Epithelial cell of prostate (primary cell): ENCODE data around the gene BMERB1.

Experiments
- DNase-seq: peaks from one replicate; pipeline ENCODE4 v3.0.0-alpha.2; 2011; ENCODE audit warnings: low read depth, low spot score
- H3K27ac ChIP-seq: fragments of 450-650 bp; 2 replicates; pipeline ENCODE4 v1.5.1; 2017; ENCODE audit warnings: mild to moderate bottlenecking

The BMERB1 gene

DNA sequence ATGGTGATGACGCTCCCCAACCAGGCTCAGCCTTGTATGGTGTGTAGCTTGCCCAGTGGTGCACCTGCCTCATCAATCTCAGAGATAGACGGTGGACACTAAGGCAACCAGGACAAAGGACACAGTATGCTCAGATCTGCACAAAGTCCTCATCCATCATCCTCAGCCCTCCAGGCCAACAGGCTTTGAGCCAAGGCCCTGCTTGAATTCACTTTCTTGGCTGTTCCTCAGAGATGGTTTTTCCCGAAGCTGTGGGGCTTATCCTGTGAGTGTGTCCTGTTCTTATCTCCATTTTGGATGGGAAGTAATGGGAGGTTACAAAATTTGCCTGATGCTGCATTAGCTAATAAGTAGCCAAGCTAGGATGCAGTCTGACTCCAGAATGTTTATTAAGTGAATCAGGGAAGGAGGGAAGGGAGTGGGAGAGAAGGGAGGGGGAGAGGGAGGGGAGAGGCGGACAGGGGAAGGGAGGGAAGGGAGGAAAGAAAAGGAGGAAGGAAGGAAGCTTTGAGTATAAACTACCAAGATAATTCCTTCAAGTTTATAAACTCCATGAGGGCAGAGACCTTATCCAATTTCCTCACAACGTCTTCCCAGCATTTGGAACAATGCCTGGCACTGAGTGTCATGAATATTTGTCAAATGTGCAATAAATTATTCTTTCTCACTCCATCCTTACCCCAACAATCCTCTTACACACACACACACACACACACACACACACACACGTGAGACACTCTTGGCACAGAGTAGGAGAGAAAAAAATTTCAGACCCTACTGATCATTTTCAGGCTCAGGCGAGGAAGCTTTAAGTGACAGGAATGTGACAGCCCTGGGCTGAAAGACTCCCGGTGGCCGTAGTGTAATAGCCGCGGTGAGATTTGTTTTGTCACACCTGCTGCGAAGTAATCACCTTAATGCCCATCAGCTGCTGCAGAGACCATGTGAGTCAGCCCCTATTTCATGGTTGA is 84.3 kb downstream of the BMERB1 start:
- H3K27ac ChIP-seq = no peak overlapping the region
- no peak for DNase-seq

- DNase-seq = no peak
- H3K27ac ChIP-seq = no peak overlapping the region
These were observed 85.4 kb downstream of the BMERB1 start for GRCh38 chr16:15519790-15520189.

DNA sequence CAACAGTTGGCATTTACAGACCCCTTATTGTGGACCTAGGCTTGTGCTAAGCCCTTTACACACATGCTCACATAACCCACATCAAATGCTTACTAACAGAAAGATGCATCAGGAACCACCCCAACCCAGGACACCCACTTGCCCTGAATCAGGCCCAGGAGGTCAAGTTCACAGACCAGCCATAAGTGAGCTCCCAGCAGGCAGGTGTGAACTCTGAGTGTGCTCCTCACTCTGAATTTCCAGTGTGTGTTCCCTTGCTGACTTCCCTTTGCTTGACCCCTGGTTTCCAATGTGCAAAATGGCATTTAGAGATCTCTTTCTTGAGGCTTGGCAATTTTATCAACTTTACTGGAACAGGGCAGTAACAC is 87.0 kb downstream of the BMERB1 start:
- no peak for DNase-seq
- no peak overlapping the region for H3K27ac ChIP-seq

- DNase-seq = no peak
- no peak overlapping the region for H3K27ac ChIP-seq
These were observed 87.5 kb downstream of the BMERB1 start for GRCh38 chr16:15521758-15522509.

- DNase-seq = no peak
- no peak overlapping the region for H3K27ac ChIP-seq
These were observed 88.7 kb downstream of the BMERB1 start for GRCh38 chr16:15523092-15523541.

- DNase-seq = no peak
- H3K27ac ChIP-seq = no peak overlapping the region
These were observed 89.6 kb downstream of the BMERB1 start for GRCh38 chr16:15523939-15524338.

DNA sequence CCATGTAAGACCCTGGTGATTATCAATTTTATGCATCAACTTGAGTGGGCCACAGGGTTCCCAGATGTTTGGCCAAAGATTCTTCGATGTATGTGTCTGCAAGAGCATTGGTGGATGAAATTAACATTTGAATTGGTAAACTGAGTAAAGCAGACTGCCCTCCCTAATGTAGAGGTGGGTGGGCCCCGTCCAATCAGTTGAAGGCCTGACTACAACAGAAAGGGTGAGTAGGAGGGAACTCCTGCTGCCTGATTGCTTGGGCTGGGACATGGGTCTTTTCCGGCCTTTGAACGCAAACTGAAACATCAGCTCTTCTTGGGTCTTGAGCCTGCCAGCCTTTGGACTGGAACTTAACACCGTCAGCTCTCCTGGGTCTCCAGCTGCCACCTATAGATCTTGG is 90.6 kb downstream of the BMERB1 start:
- DNase-seq = no peak
- no peak overlapping the region for H3K27ac ChIP-seq

GRCh38 chr16:15526097-15526496 is 91.7 kb downstream of the BMERB1 start:
- DNase-seq = no peak
- no peak overlapping the region for H3K27ac ChIP-seq

- no peak overlapping the region for H3K27ac ChIP-seq
- no peak for DNase-seq
These were observed 92.3 kb downstream of the BMERB1 start for GRCh38 chr16:15526731-15527130.

DNA sequence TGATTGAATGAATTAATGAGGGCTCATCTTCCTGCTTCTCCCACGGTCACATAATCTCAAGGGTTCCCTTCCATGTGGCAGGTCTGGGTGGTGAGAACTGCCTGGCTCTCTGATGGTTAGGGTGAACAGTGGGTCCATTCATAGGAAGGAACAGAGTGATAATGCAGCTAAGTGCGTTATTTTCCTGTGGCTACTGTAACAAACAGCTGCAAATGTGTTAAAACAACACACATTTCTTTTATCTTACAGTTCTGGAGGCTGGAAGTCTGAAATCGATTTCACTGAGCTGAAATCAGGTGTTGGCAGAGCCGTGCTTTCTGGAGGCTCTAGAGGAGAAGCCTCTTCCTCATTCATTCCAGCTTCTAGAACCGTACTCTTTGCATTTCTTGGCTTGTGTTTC is 95.3 kb downstream of the BMERB1 start:
- no peak for DNase-seq

DNA sequence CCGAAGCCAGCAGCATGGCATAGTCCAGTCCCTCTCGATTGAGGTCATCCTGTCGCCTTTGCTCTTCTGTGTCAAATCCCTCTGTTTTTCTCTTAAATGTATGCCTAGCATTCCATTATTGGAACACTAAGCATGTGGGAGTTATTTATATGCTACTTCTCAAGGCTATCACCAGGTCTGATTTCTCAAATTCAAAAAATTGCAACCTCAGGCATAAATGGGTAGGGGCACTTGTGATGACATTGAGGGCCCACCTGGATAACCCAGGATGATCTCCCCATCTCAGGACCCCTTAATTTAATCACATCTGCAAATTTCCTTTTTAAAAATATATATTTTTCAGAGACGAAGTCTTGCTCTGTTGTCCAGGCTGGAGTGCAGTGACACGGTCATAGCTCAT is 95.7 kb downstream of the BMERB1 start:
- no peak for DNase-seq
- no peak overlapping the region for H3K27ac ChIP-seq

More for the DNA sequence above, 95.3 kb downstream of the BMERB1 start:
- no peak overlapping the region for H3K27ac ChIP-seq

DNA sequence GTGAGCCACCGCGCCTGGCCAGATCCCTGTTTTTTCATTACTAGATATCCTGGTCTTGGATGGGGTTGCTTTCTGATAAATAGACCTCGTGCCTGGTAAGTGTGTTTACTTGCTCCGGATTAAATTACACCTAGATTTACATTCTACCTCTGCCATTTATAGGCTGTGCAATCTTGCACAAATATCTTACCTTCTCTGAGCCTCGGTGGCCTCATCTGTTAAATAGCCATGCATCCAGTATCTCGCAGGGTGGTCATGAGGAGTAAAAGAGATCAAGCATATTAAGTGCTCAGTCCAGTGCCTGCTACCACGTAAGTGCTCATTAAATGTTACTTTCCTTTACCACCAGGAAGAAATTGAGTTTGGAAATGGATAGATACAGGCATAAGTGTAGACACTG is 98.4 kb downstream of the BMERB1 start:
- H3K27ac ChIP-seq = no peak overlapping the region
- DNase-seq = no peak

DNA sequence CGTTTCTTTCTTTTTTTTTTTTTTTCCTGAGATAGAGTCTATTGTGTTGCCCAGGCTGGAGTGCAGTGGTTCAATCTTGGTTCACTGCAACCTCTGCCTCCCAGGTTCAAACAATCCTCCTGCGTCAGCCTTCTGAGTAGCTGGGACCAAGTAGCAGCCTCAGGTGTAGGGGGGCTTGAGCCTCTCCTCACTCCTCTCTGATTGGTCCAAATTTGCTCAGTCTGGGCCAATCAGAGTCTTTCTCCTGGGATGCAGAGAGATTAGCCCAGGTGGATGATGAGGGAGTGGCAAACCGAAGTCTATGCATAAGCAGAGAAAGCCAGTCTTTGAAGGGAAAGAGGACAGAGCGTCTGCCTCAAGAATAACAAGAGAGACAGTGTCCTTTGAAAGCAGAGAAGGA is 99.0 kb downstream of the BMERB1 start:
- no peak for DNase-seq
- no peak overlapping the region for H3K27ac ChIP-seq

DNA sequence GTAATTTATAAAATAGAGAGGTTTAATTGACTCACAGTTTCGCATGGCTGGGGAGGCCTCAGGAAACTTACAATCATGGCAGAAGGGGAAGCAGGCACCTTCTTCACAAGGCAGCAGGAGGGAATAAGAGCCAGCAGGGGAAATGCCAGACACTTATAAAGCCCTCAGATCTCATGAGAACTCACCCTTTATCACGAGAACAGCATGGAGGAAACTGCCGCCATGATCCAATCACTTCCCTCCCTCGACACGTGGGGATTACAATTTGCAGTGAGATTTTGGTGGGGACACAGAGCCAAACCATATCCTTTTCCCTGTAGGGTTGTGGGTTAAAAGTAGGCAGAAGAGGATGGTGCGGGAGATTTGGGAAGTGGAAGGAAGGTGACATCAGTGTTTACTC is 101.4 kb downstream of the BMERB1 start:
- no peak overlapping the region for H3K27ac ChIP-seq
- no peak for DNase-seq

GRCh38 chr16:15536843-15537242 is 102.5 kb downstream of the BMERB1 start:
- H3K27ac ChIP-seq = no peak overlapping the region
- no peak for DNase-seq

GRCh38 chr16:15538507-15538906 is 104.1 kb downstream of the BMERB1 start:
- no peak overlapping the region for H3K27ac ChIP-seq
- DNase-seq = no peak

DNA sequence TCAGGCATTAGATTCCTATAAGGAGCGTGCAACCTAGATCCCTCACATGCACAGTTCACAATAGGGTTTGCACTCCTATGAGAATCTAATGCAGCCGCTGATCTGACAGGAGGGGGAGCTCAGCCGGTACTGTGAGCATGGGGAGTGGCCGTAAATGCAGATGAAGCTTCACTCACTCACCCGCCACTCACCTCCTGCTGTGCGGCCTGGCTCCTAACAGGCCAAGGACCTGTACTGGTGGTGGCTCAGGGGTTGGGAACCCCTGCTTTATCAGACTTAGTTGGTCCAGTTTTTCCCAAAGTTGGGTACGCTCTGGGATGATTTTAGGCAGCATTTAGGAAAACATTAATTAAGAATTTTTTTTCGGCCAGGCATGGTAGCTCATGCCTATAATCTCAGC is 104.8 kb downstream of the BMERB1 start:
- no peak for DNase-seq
- H3K27ac ChIP-seq = no peak overlapping the region

DNA sequence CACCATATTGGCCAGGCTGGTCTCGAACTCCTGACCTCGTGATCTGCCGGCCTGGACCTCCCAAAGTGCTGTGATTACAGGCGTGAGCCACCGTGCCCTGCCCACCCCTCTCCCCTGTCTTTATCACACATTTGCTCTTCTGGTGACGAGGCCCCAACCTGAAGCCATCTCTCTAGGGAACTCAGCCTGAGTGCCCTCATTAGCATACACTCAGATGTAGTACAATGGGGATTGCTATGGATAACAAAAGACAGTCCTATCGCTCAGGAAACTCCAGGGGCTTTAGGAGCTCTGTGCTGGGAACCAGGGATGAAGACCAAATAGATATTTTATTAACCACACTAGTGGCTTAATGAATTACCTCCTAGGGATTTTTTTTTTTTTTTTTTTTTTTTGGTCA is 107.9 kb downstream of the BMERB1 start:
- no peak overlapping the region for H3K27ac ChIP-seq
- no peak for DNase-seq

GRCh38 chr16:15542734-15543347 is 108.5 kb downstream of the BMERB1 start:
- H3K27ac ChIP-seq = no peak overlapping the region

DNA sequence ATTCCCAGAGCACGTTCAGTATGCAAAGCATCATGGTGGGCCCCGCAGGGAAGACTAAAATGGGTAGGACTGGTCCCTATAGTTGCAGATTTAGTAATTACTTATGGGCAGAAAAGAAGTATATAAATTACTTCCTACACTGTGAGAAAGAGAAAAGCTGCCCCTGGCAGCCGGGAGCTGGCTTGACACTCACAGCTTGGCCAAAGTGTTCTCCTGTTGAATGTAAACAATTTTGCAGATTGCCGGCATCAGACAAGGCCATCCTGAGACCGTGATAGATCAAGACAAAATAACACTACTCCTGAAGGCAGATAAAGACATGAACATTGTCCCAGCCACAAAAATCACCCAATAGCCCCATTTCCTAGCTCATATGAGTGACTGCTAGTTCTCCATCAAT is 110.0 kb downstream of the BMERB1 start:
- DNase-seq = no peak
- no peak overlapping the region for H3K27ac ChIP-seq

More at GRCh38 chr16:15542734-15543347, 108.5 kb downstream of the BMERB1 start:
- no peak for DNase-seq

- no peak overlapping the region for H3K27ac ChIP-seq
- DNase-seq = no peak
These were observed 111.2 kb downstream of the BMERB1 start for GRCh38 chr16:15545544-15545943.
